ENCODE measurements around the gene SUPT20H.

SUPT20H gene

GRCh38 chr13:37090912-37091311, 31.4 kb upstream of the SUPT20H start:
- no peak for TF ChIP-seq CTCF (IDR thresholded peaks at IDR 0.05; ENCODE audit: insufficient read depth, low read length, poor library complexity, severe bottlenecking)
- no peak for TF ChIP-seq EZH2phosphoT487 (conservative IDR thresholded peaks at IDR 0.05; ENCODE audit: low read length)
- H3K4me3 ChIP-seq (ENCODE audit: insufficient read depth, low read length, poor library complexity, severe bottlenecking): no peak overlapping the region
- H3K9me3 ChIP-seq (ENCODE audit: insufficient read depth, low read length): no peaks in the 10 kb centered on the region
- no peaks in the 10 kb centered on the region for H3K36me3 ChIP-seq (ENCODE audit: low read length)
- H3K4me2 ChIP-seq (ENCODE audit: low read depth, low read length, poor library complexity, severe bottlenecking): no peak overlapping the region
- H4K20me1 ChIP-seq (ENCODE audit: low read depth, low read length): no peaks in the 10 kb centered on the region
- no peaks in the 10 kb centered on the region for H3K79me2 ChIP-seq (ENCODE audit: insufficient read depth, low read length)
- no peaks in the 10 kb centered on the region for H3K27me3 ChIP-seq (ENCODE audit: low read length)
- no peak overlapping the region for H2AFZ ChIP-seq (ENCODE audit: low read depth, low read length, severe bottlenecking)
- H3K27ac ChIP-seq (ENCODE audit: low read depth, low read length): no peak overlapping the region
- no peaks in the 10 kb centered on the region for H3K9me2 ChIP-seq (replicated peaks; ENCODE audit: insufficient read depth, low read length)
- H3F3A ChIP-seq (ENCODE audit: insufficient read depth): no peaks in the 10 kb centered on the region
- no peak overlapping the region for H3K9ac ChIP-seq (ENCODE audit: low read length)

DNA sequence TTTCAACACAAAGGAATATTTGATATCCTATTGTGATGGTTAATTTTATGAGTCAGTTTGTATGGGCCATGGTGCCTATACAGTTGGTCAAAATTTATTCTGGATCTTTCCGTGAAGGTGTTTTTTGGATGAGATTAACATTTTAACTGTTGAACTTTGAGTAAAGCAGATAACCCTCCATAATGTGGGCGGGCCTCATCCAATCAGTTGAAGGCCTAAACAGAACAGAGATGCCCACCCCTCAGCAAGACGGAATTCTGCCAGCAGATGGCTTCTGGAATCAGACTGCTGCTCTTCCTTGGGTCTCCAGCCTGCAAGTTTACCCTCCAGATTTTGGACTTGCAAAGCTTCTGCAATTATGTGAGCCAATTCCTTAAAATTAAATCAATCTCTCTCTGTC, 30.0 kb upstream of the SUPT20H start:
- H3K27me3 ChIP-seq (ENCODE audit: low read length): no peaks in the 10 kb centered on the region
- no peak for TF ChIP-seq CTCF (IDR thresholded peaks at IDR 0.05; ENCODE audit: insufficient read depth, low read length, poor library complexity, severe bottlenecking)
- no peak for TF ChIP-seq EZH2phosphoT487 (conservative IDR thresholded peaks at IDR 0.05; ENCODE audit: low read length)
- H3K9ac ChIP-seq (ENCODE audit: low read length): no peak overlapping the region
- no peaks in the 10 kb centered on the region for H3K36me3 ChIP-seq (ENCODE audit: low read length)
- no peaks in the 10 kb centered on the region for H4K20me1 ChIP-seq (ENCODE audit: low read depth, low read length)
- no peaks in the 10 kb centered on the region for H3K9me3 ChIP-seq (ENCODE audit: insufficient read depth, low read length)
- H3K9me2 ChIP-seq (replicated peaks; ENCODE audit: insufficient read depth, low read length): no peaks in the 10 kb centered on the region
- H3K4me3 ChIP-seq (ENCODE audit: insufficient read depth, low read length, poor library complexity, severe bottlenecking): no peak overlapping the region
- no peak overlapping the region for H2AFZ ChIP-seq (ENCODE audit: low read depth, low read length, severe bottlenecking)
- H3K27ac ChIP-seq (ENCODE audit: low read depth, low read length): no peak overlapping the region
- H3K79me2 ChIP-seq (ENCODE audit: insufficient read depth, low read length): no peaks in the 10 kb centered on the region
- no peaks in the 10 kb centered on the region for H3F3A ChIP-seq (ENCODE audit: insufficient read depth)
- H3K4me2 ChIP-seq (ENCODE audit: low read depth, low read length, poor library complexity, severe bottlenecking): no peak overlapping the region

GRCh38 chr13:37087486-37087885, 28.0 kb upstream of the SUPT20H start:
- no peaks in the 10 kb centered on the region for H3K9me2 ChIP-seq (replicated peaks; ENCODE audit: insufficient read depth, low read length)
- no peaks in the 10 kb centered on the region for H3F3A ChIP-seq (ENCODE audit: insufficient read depth)
- H3K4me2 ChIP-seq (ENCODE audit: low read depth, low read length, poor library complexity, severe bottlenecking): no peak overlapping the region
- no peak overlapping the region for H2AFZ ChIP-seq (ENCODE audit: low read depth, low read length, severe bottlenecking)
- no peak overlapping the region for H3K9ac ChIP-seq (ENCODE audit: low read length)
- H3K27me3 ChIP-seq (ENCODE audit: low read length): no peaks in the 10 kb centered on the region
- H3K9me3 ChIP-seq (ENCODE audit: insufficient read depth, low read length): no peaks in the 10 kb centered on the region
- H3K27ac ChIP-seq (ENCODE audit: low read depth, low read length): no peak overlapping the region
- H3K4me3 ChIP-seq (ENCODE audit: insufficient read depth, low read length, poor library complexity, severe bottlenecking): no peak overlapping the region
- H3K36me3 ChIP-seq (ENCODE audit: low read length): no peaks in the 10 kb centered on the region
- H3K79me2 ChIP-seq (ENCODE audit: insufficient read depth, low read length): no peaks in the 10 kb centered on the region
- TF ChIP-seq EZH2phosphoT487 (conservative IDR thresholded peaks at IDR 0.05; ENCODE audit: low read length): no peak
- TF ChIP-seq CTCF (IDR thresholded peaks at IDR 0.05; ENCODE audit: insufficient read depth, low read length, poor library complexity, severe bottlenecking): no peak
- no peaks in the 10 kb centered on the region for H4K20me1 ChIP-seq (ENCODE audit: low read depth, low read length)

DNA sequence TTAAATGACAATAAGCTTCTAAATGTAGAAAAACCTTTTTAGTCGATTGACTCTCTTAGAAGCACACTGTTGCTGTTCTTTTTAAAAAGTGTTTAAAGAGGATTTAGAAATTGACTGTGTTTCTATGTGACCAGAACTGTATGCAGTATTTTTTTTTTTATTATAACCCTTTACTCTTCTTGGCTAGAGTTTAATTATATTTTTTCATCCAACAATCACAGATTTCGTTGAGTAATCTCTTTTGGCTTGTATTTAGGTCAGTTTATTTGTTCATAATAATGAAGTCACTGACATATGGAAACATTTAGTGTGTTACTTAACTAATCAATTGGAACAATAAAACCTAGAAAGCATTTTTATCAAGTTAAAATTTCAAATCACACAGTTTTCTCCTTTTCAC, 26.1 kb upstream of the SUPT20H start:
- H3K4me2 ChIP-seq (ENCODE audit: low read depth, low read length, poor library complexity, severe bottlenecking): no peak overlapping the region
- no peak overlapping the region for H3K4me3 ChIP-seq (ENCODE audit: insufficient read depth, low read length, poor library complexity, severe bottlenecking)
- no peaks in the 10 kb centered on the region for H3F3A ChIP-seq (ENCODE audit: insufficient read depth)
- H3K9me3 ChIP-seq (ENCODE audit: insufficient read depth, low read length): no peaks in the 10 kb centered on the region
- H3K9ac ChIP-seq (ENCODE audit: low read length): no peak overlapping the region
- no peak overlapping the region for H3K27ac ChIP-seq (ENCODE audit: low read depth, low read length)
- H3K9me2 ChIP-seq (replicated peaks; ENCODE audit: insufficient read depth, low read length): no peaks in the 10 kb centered on the region
- no peaks in the 10 kb centered on the region for H3K27me3 ChIP-seq (ENCODE audit: low read length)
- H2AFZ ChIP-seq (ENCODE audit: low read depth, low read length, severe bottlenecking): no peak overlapping the region
- no peak for TF ChIP-seq CTCF (IDR thresholded peaks at IDR 0.05; ENCODE audit: insufficient read depth, low read length, poor library complexity, severe bottlenecking)
- TF ChIP-seq EZH2phosphoT487 (conservative IDR thresholded peaks at IDR 0.05; ENCODE audit: low read length): no peak
- no peaks in the 10 kb centered on the region for H4K20me1 ChIP-seq (ENCODE audit: low read depth, low read length)
- no peaks in the 10 kb centered on the region for H3K36me3 ChIP-seq (ENCODE audit: low read length)
- no peaks in the 10 kb centered on the region for H3K79me2 ChIP-seq (ENCODE audit: insufficient read depth, low read length)
